ENCODE results near the gene COL21A1.

Gene COL21A1

GRCh38 chr6:56040223-56040622 is 207.2 kb downstream of the COL21A1 start:
- TF ChIP-seq CTCF (IDR thresholded peaks at IDR 0.05; ENCODE audit: low read depth, low read length): no peak
- in situ Hi-C loops (cut with HindIII; ENCODE audit: low sequenced_read_pairs): no loop called here
- no peak overlapping the region for H3K4me3 ChIP-seq (ENCODE audit: low read depth, low read length)
- DNase-seq (ENCODE audit: low read depth, low spot score): peak; percentile 73

- no peak overlapping the region for H3K4me3 ChIP-seq (ENCODE audit: low read depth, low read length)
- TF ChIP-seq CTCF (IDR thresholded peaks at IDR 0.05; ENCODE audit: low read depth, low read length): no peak
- no peak for DNase-seq (ENCODE audit: low read depth, low spot score)
- in situ Hi-C loops (cut with HindIII; ENCODE audit: low sequenced_read_pairs): no loop called here
These were observed 208.6 kb downstream of the COL21A1 start for GRCh38 chr6:56038764-56039163.

GRCh38 chr6:56037601-56038000 is 209.8 kb downstream of the COL21A1 start:
- in situ Hi-C loops (cut with HindIII; ENCODE audit: low sequenced_read_pairs): no loop called here
- no peak for TF ChIP-seq CTCF (IDR thresholded peaks at IDR 0.05; ENCODE audit: low read depth, low read length)
- no peak overlapping the region for H3K4me3 ChIP-seq (ENCODE audit: low read depth, low read length)
- no peak for DNase-seq (ENCODE audit: low read depth, low spot score)

GRCh38 chr6:56036916-56037600 is 210.3 kb downstream of the COL21A1 start:
- in situ Hi-C loops (cut with HindIII; ENCODE audit: low sequenced_read_pairs): no loop called here

GRCh38 chr6:56033401-56033800 is 214.0 kb downstream of the COL21A1 start:
- H3K4me3 ChIP-seq (ENCODE audit: low read depth, low read length): no peak overlapping the region
- in situ Hi-C loops (cut with HindIII; ENCODE audit: low sequenced_read_pairs): no loop called here
- no peak for TF ChIP-seq CTCF (IDR thresholded peaks at IDR 0.05; ENCODE audit: low read depth, low read length)
- DNase-seq (ENCODE audit: low read depth, low spot score): no peak

More at GRCh38 chr6:56036916-56037600, 210.3 kb downstream of the COL21A1 start:
- no peak for TF ChIP-seq CTCF (IDR thresholded peaks at IDR 0.05; ENCODE audit: low read depth, low read length)
- DNase-seq (ENCODE audit: low read depth, low spot score): no peak
- H3K4me3 ChIP-seq (ENCODE audit: low read depth, low read length): no peak overlapping the region

GRCh38 chr6:56032715-56033260 is 214.6 kb downstream of the COL21A1 start:
- no peak for DNase-seq (ENCODE audit: low read depth, low spot score)
- in situ Hi-C loops (cut with HindIII; ENCODE audit: low sequenced_read_pairs): no loop called here
- no peak overlapping the region for H3K4me3 ChIP-seq (ENCODE audit: low read depth, low read length)
- TF ChIP-seq CTCF (IDR thresholded peaks at IDR 0.05; ENCODE audit: low read depth, low read length): no peak
